Effector CD8-positive, alpha-beta T cell (primary cell): ENCODE data around the gene FNDC3B.
"Not testable (repeated sequence)": the region's sequence is repeated elsewhere in the genome, so short reads cannot be mapped to it uniquely, and the experiment has no call there.

Experiments
- DNase-seq: peaks from one replicate; lab custom pipeline; 2025; lab: John Stamatoyannopoulos, UW

The FNDC3B gene

GRCh38 chr3:172093581-172094443 lies 54.4 kb downstream of the FNDC3B start:
- DNase-seq = not testable (repeated sequence)

GRCh38 chr3:172094621-172095557 lies 55.5 kb downstream of the FNDC3B start:
- no peak for DNase-seq

GRCh38 chr3:172096881-172097420 lies 57.6 kb downstream of the FNDC3B start:
- no peak for DNase-seq

GRCh38 chr3:172097585-172097984 lies 58.2 kb downstream of the FNDC3B start:
- DNase-seq = no peak

GRCh38 chr3:172098698-172099494 lies 59.5 kb downstream of the FNDC3B start:
- no peak for DNase-seq

GRCh38 chr3:172099495-172099808 lies 60.1 kb downstream of the FNDC3B start:
- DNase-seq = no peak

- no peak for DNase-seq
These were observed 61.1 kb downstream of the FNDC3B start for GRCh38 chr3:172100482-172100881.

GRCh38 chr3:172101107-172101506 lies 61.7 kb downstream of the FNDC3B start:
- no peak for DNase-seq

- DNase-seq = peak; percentile 2
These were observed 62.9 kb downstream of the FNDC3B start for GRCh38 chr3:172102123-172102882.

GRCh38 chr3:172102883-172103310 lies 63.5 kb downstream of the FNDC3B start:
- DNase-seq = no peak

- no peak for DNase-seq
These were observed 64.3 kb downstream of the FNDC3B start for GRCh38 chr3:172103724-172104123.

- no peak for DNase-seq
These were observed 65.2 kb downstream of the FNDC3B start for GRCh38 chr3:172104471-172105072.

- no peak for DNase-seq
These were observed 66.9 kb downstream of the FNDC3B start for GRCh38 chr3:172106037-172106954.

GRCh38 chr3:172106989-172107388 lies 67.6 kb downstream of the FNDC3B start:
- DNase-seq = peak; percentile 25

GRCh38 chr3:172107403-172107802 lies 68.0 kb downstream of the FNDC3B start:
- DNase-seq = no peak

- DNase-seq = no peak
These were observed 70.9 kb downstream of the FNDC3B start for GRCh38 chr3:172110127-172110779.

- DNase-seq = no peak
These were observed 71.8 kb downstream of the FNDC3B start for GRCh38 chr3:172111163-172111562.

- no peak for DNase-seq
These were observed 72.8 kb downstream of the FNDC3B start for GRCh38 chr3:172112078-172112733.
